Activated naive CD8-positive, alpha-beta T cell treated with anti-CD3 and anti-CD28 coated beads, Interleukin-2, amount 50 U/mL, for 16 hours (primary cell): ENCODE results near the gene TEX52.

Experiments used
- DNase-seq: peaks from one replicate; pipeline ENCODE4 v3.0.0-alpha.2; 2020; ENCODE audit warnings: low read depth, low spot score

The TEX52 gene

GRCh38 chr12:2832550-2833127 is 24.2 kb downstream of the TEX52 start:
- no peak for DNase-seq

GRCh38 chr12:2829275-2829674 is 27.6 kb downstream of the TEX52 start:
- no peak for DNase-seq

- no peak for DNase-seq
These were observed 29.9 kb downstream of the TEX52 start for GRCh38 chr12:2826721-2827515.

GRCh38 chr12:2826036-2826435 is 30.8 kb downstream of the TEX52 start:
- no peak for DNase-seq

- no peak for DNase-seq
These were observed 31.7 kb downstream of the TEX52 start for GRCh38 chr12:2825132-2825531.

GRCh38 chr12:2824541-2824940 is 32.3 kb downstream of the TEX52 start:
- no peak for DNase-seq

GRCh38 chr12:2823483-2823882 is 33.4 kb downstream of the TEX52 start:
- DNase-seq, result no peak

- no peak for DNase-seq
These were observed 36.4 kb downstream of the TEX52 start for GRCh38 chr12:2820432-2820831.

- DNase-seq, result no peak
These were observed 37.0 kb downstream of the TEX52 start for GRCh38 chr12:2819810-2820209.

GRCh38 chr12:2813214-2814185 is 43.3 kb downstream of the TEX52 start:
- DNase-seq, result no peak

GRCh38 chr12:2812290-2813213 is 44.3 kb downstream of the TEX52 start, which contains the start of gene ITFG2:
Gene ITFG2 (plus strand): TSS chr12:2812668. CDS start chr12:2812761, 93 bp downstream.
- DNase-seq, result peak; percentile 94

- DNase-seq, result no peak
These were observed 45.0 kb downstream of the TEX52 start for GRCh38 chr12:2811801-2812200.

- DNase-seq, result no peak
These were observed 50.1 kb downstream of the TEX52 start for GRCh38 chr12:2806700-2807099.

- no peak for DNase-seq
These were observed 51.7 kb downstream of the TEX52 start for GRCh38 chr12:2805143-2805520.

- no peak for DNase-seq
These were observed 52.3 kb downstream of the TEX52 start for GRCh38 chr12:2804393-2805142.

GRCh38 chr12:2803635-2804392 is 53.0 kb downstream of the TEX52 start:
- no peak for DNase-seq

- DNase-seq, result no peak
These were observed 55.6 kb downstream of the TEX52 start for GRCh38 chr12:2801044-2801783.

- DNase-seq, result no peak
These were observed 56.7 kb downstream of the TEX52 start for GRCh38 chr12:2800046-2800570.
